ENCODE data around the gene DDX31.
"Not testable (repeated sequence)": the region's sequence is repeated elsewhere in the genome, so short reads cannot be mapped to it uniquely, and the experiment has no call there.

- TF ChIP-seq POLR2A, CTCF (IDR thresholded peaks at IDR 0.05): not testable (repeated sequence)
These were observed 48.7 kb upstream of the DDX31 start for GRCh38 chr9:132718381-132718928.

Measured in thyroid gland (tissue), 4 donors.